Activated naive CD4-positive, alpha-beta T cell treated with anti-CD3 and anti-CD28 coated beads, Interleukin-2, amount 50 U/mL, for 16 hours (primary cell): ENCODE results near the gene GAGE10.

Experiments
- DNase-seq: peaks from one replicate; pipeline ENCODE4 v3.0.0-alpha.2; 2020

Gene GAGE10

GRCh38 chrX:49303346-49303745 lies at the start of gene GAGE10:
GAGE10 (plus strand) TSS chrX:49303646; CDS start chrX:49304860, 1,214 bp downstream.
- DNase-seq, result no peak

GRCh38 chrX:49254639-49255038 lies 48.8 kb upstream of the GAGE10 start:
- DNase-seq, result no peak

GRCh38 chrX:49256268-49256995 lies 47.0 kb upstream of the GAGE10 start:
- DNase-seq, result no peak

- no peak for DNase-seq
These were observed 46.2 kb upstream of the GAGE10 start for GRCh38 chrX:49257074-49257790.

- no peak for DNase-seq
These were observed 45.3 kb upstream of the GAGE10 start for GRCh38 chrX:49257846-49258748.

- DNase-seq, result no peak
These were observed 44.7 kb upstream of the GAGE10 start for GRCh38 chrX:49258749-49259124.

- no peak for DNase-seq
These were observed 43.0 kb upstream of the GAGE10 start for GRCh38 chrX:49260221-49260985.

GRCh38 chrX:49262603-49263002 lies 40.8 kb upstream of the GAGE10 start:
- no peak for DNase-seq

- DNase-seq, result no peak
These were observed 39.8 kb upstream of the GAGE10 start for GRCh38 chrX:49263631-49264030.

- DNase-seq, result no peak
These were observed 39.0 kb upstream of the GAGE10 start, which contains the start of gene FOXP3 for GRCh38 chrX:49264460-49264859. FOXP3 (minus strand) TSS chrX:49264710; CDS start chrX:49258505, 6,205 bp downstream.

GRCh38 chrX:49266523-49267445 lies 36.7 kb upstream of the GAGE10 start:
- no peak for DNase-seq

GRCh38 chrX:49268702-49269009 lies 34.8 kb upstream of the GAGE10 start:
- DNase-seq, result no peak

- DNase-seq, result peak; percentile 96
These were observed 34.3 kb upstream of the GAGE10 start for GRCh38 chrX:49269010-49269766.

- no peak for DNase-seq
These were observed 33.6 kb upstream of the GAGE10 start, which contains the start of gene PPP1R3F for GRCh38 chrX:49269767-49270248. PPP1R3F (plus strand) TSS chrX:49269793; CDS start chrX:49269870, 77 bp downstream.

GRCh38 chrX:49270249-49270921 lies 33.1 kb upstream of the GAGE10 start:
- no peak for DNase-seq

- no peak for DNase-seq
These were observed 32.1 kb upstream of the GAGE10 start for GRCh38 chrX:49271341-49271740.

- no peak for DNase-seq
These were observed 31.0 kb upstream of the GAGE10 start for GRCh38 chrX:49272421-49272820.

- no peak for DNase-seq
These were observed 30.2 kb upstream of the GAGE10 start for GRCh38 chrX:49273181-49273727.

- no peak for DNase-seq
These were observed 27.2 kb upstream of the GAGE10 start for GRCh38 chrX:49276207-49276606.
